ENCODE data around the gene ANKRD13B. TPM values are rescaled to one million over a fixed set of nuclear protein-coding genes. Genes with fewer than 3 reads are reported as not detected.
A peak's percentile ranks its signal among the peaks of the same experiment; 100 is the strongest.

ANKRD13B gene
- total and polyA plus RNA-seq, 2 of the 13 experiments (the other 11 are each of a cell fraction or from before 2014, with no cell fraction given): 1.7 to 1.8 TPM

GRCh38 chr17:29565643-29566472, 27.1 kb upstream of the ANKRD13B start (continued):
- TF ChIP-seq ARID4A (CRISPR knock-in tag; IDR thresholded peaks at IDR 0.05; ENCODE audit: borderline replicate concordance): peak; percentile 71
- TF ChIP-seq MEF2D (CRISPR knock-in tag; IDR thresholded peaks at IDR 0.05): no peak
- 0 out of 2 replicates have a peak, but pooled peaks have one; percentile 14 for TF ChIP-seq RNF2 (conservative IDR thresholded peaks at IDR 0.05; ENCODE audit: low read depth)
- no peak for TF ChIP-seq NFIC (IDR thresholded peaks at IDR 0.05; ENCODE audit: low read length)
- no peak for TF ChIP-seq PRPF4 (IDR thresholded peaks at IDR 0.05; ENCODE audit: low read depth, low read length, poor library complexity, severe bottlenecking)
- TF ChIP-seq ZNF510 (CRISPR knock-in tag; IDR thresholded peaks at IDR 0.05; ENCODE audit: low read depth): no peak
- TF ChIP-seq RERE (CRISPR knock-in tag; IDR thresholded peaks at IDR 0.05; ENCODE audit: low read depth): no peak
- no peak for TF ChIP-seq LCORL (IDR thresholded peaks at IDR 0.05)
- TF ChIP-seq LCORL (CRISPR knock-in tag; IDR thresholded peaks at IDR 0.05): peak; percentile 48; the same call in 1 of the 2 replicates
- TF ChIP-seq FOXO4 (CRISPR knock-in tag; conservative IDR thresholded peaks at IDR 0.05): no peak
- TF ChIP-seq SAP130 (CRISPR knock-in tag; IDR thresholded peaks at IDR 0.05; ENCODE audit: low read depth): no peak; the same call in 1 of the 2 replicates
- TF ChIP-seq TFE3 (CRISPR knock-in tag; IDR thresholded peaks at IDR 0.05): no peak
- no peak for TF ChIP-seq RARG (CRISPR knock-in tag; IDR thresholded peaks at IDR 0.05; ENCODE audit: low read depth)
- no peak for TF ChIP-seq ZSCAN20 (CRISPR knock-in tag; IDR thresholded peaks at IDR 0.05; ENCODE audit: borderline replicate concordance)
- peak; percentile 42; the same call in 1 of the 2 replicates for TF ChIP-seq ZNF607 (CRISPR knock-in tag; IDR thresholded peaks at IDR 0.05; ENCODE audit: borderline replicate concordance)
- TF ChIP-seq MTA1 (CRISPR knock-in tag; IDR thresholded peaks at IDR 0.05; ENCODE audit: borderline replicate concordance): peak; percentile 25; the same call in 1 of the 2 replicates

All from HepG2 (cell line).